SJCRH30 (cell line): ENCODE measurements around the gene UBN1. TPM values are rescaled to one million over a fixed set of nuclear protein-coding genes. Genes with fewer than 3 reads are reported as not detected.
"Not testable (repeated sequence)": the region's sequence is repeated elsewhere in the genome, so short reads cannot be mapped to it uniquely, and the experiment has no call there.

ENCODE experiments used
- DNase-seq, 2 experiments: peaks; one replicate each; pipeline ENCODE4 v3.0.0-alpha.2; 2015 to 2020
- H3K27ac ChIP-seq: fragments of 250-450 bp; sonication (Bioruptor Pico); 2 replicates; pipeline ENCODE4 v1.5.1; 2020; ENCODE audit warnings: mild to moderate bottlenecking, moderate library complexity
- H3K27me3 ChIP-seq: fragments of 250-450 bp; sonication (Bioruptor Pico); 2 replicates; pipeline ENCODE4 v1.5.1; 2020; ENCODE audit warnings: mild to moderate bottlenecking, moderate library complexity
- H3K36me3 ChIP-seq: fragments of 250-450 bp; sonication (Bioruptor Pico); 2 replicates; pipeline ENCODE4 v1.5.1; 2020; ENCODE audit warnings: mild to moderate bottlenecking, moderate library complexity
- H3K4me1 ChIP-seq: fragments of 250-450 bp; sonication (Bioruptor Pico); 2 replicates; pipeline ENCODE4 v1.5.1; 2020; ENCODE audit warnings: mild to moderate bottlenecking, moderate library complexity
- H3K4me3 ChIP-seq: fragments of 250-450 bp; sonication (Bioruptor Pico); 2 replicates; pipeline ENCODE4 v1.5.1; 2020; ENCODE audit warnings: mild to moderate bottlenecking, moderate library complexity
- H3K9me3 ChIP-seq: fragments of 250-450 bp; sonication (Bioruptor Pico); replicated peaks from 2 replicates; pipeline ENCODE4 v1.5.1; 2020; ENCODE audit warnings: mild to moderate bottlenecking, moderate library complexity
- total RNA-seq: library from RNA; depleted of rRNA; stranded (reverse); fragments of >200 nt; shearing (Covaris generic); gene quantifications from 2 replicates; pipeline ENCODE4 v1.2.3, GENCODE V29; 2014; rRNA removed

Gene UBN1
- total RNA-seq, 1 experiment from 2014 or later = 28.1 TPM

- no peak for DNase-seq
- Histone ChIP-seq H3K36me3 (no peaks in the 10 kb centered on the region), H3K27me3 (no peaks in the 10 kb centered on the region), H3K4me3 (no peak overlapping the region), H3K9me3 (peaks cover 13% of the 10 kb centered on the region), H3K27ac (no peak overlapping the region), H3K4me1 (peaks cover 22% of the 10 kb centered on the region)
These were observed 80.4 kb downstream of the UBN1 start for GRCh38 chr16:4927661-4928060.

- H3K4me3 ChIP-seq = no peak overlapping the region
These were observed 80.9 kb downstream of the UBN1 start for GRCh38 chr16:4928227-4928626.

GRCh38 chr16:4929619-4930018 is 82.3 kb downstream of the UBN1 start:
- H3K36me3 ChIP-seq, H3K4me3 ChIP-seq, DNase-seq, H3K4me1 ChIP-seq, H3K27ac ChIP-seq: not testable (repeated sequence)
- Histone ChIP-seq H3K27me3 (peaks cover 12% of the 10 kb centered on the region), H3K9me3 (peaks cover 13% of the 10 kb centered on the region)

More at GRCh38 chr16:4928227-4928626, 80.9 kb downstream of the UBN1 start:
- Histone ChIP-seq H3K4me1 (peaks cover 21% of the 10 kb centered on the region), H3K27me3 (0 out of 2 replicates have a peak, but pooled peaks cover 4% of the 10 kb centered on the region), H3K9me3 (peaks cover 13% of the 10 kb centered on the region), H3K36me3 (no peaks in the 10 kb centered on the region), H3K27ac (no peak overlapping the region)
- no peak for DNase-seq

DNA sequence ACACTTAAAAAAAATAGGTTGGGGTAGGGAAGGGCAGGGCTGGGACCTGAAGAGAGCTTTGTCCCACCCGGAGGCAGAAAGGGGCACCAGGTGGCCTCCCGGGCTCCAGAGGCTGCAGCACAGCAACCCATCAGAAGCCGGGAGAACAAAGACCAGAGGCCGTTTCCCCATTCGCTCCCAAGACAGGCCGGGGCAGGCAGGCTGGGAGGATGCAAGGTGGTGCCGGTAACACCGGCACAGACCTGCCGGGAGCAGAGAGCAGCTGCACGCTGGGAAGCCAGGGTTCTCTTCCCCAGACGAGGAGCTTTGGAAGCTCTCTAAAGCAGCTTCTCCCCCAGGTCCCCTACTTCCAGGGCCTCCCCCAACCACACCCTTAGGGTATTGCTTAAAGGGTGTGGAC is 84.1 kb downstream of the UBN1 start:
- H3K9me3 ChIP-seq = peaks cover 11% of the 10 kb centered on the region
- H3K4me3 ChIP-seq = no peak overlapping the region
- DNase-seq = no peak
- peaks cover 24% of the 10 kb centered on the region for H3K27me3 ChIP-seq
- H3K27ac ChIP-seq = no peak overlapping the region
- H3K4me1 ChIP-seq = no peaks in the 10 kb centered on the region
- H3K36me3 ChIP-seq = no peaks in the 10 kb centered on the region

Other genes with a start within 250 kb of the UBN1 start
- gene UBALD1, start 232.6 kb upstream of the UBN1 start, total RNA-seq = 5.5 and 8.7 TPM in 2 replicates
- 11.6 and 13.8 TPM in 2 replicates for gene MGRN1, start 222.7 kb upstream of the UBN1 start, total RNA-seq
- gene NUDT16L1, start 153.9 kb upstream of the UBN1 start, total RNA-seq = 22.3 and 23.6 TPM in 2 replicates
- 10.0 and 10.9 TPM in 2 replicates for gene ANKS3, start 113.2 kb upstream of the UBN1 start, total RNA-seq
- gene DNAAF8, start 112.9 kb upstream of the UBN1 start, total RNA-seq = 0.06 and 0.25 TPM in 2 replicates
- 7.6 and 7.8 TPM in 2 replicates for gene ZNF500, start 80.3 kb upstream of the UBN1 start, total RNA-seq
- not detected in 2 replicates for gene SEPTIN12, start 59.1 kb upstream of the UBN1 start, total RNA-seq
- gene SMIM22, start 52.1 kb upstream of the UBN1 start, total RNA-seq = not detected in 2 replicates
- gene ROGDI, start 44.8 kb upstream of the UBN1 start, total RNA-seq = 15.1 and 20.5 TPM in 2 replicates
- 40.3 and 45.3 TPM in 2 replicates for gene GLYR1, start 193 bp upstream of the UBN1 start, total RNA-seq
- gene PPL, start 89.7 kb downstream of the UBN1 start, total RNA-seq = 0.18 and 0.22 TPM in 2 replicates
- gene SEC14L5, start 110.8 kb downstream of the UBN1 start, total RNA-seq = not detected in 2 replicates
- 6.4 and 8.1 TPM in 2 replicates for gene NAGPA, start 186.5 kb downstream of the UBN1 start, total RNA-seq
- gene C16orf89, start 218.5 kb downstream of the UBN1 start, total RNA-seq = not detected in 2 replicates
- gene ALG1, start 224.4 kb downstream of the UBN1 start, total RNA-seq = 8.2 and 9.4 TPM in 2 replicates